Transverse colon (tissue), 3 donors: ENCODE measurements around the gene HHLA2.

Source experiments
- CTCF ChIP-seq, 5 experiments: fragments of 200-600 bp in 3 of 5; fragments of 450-650 bp in 2 of 5; sonication (generic) in 3 of 5; IDR thresholded peaks; 1 replicate in 2 of 5; 2 replicates in 3 of 5; pipeline ENCODE4 v1.5.1; 2016 to 2017; ENCODE audit warnings: antibody characterized with exemption in 5 of 5, inconsistent platforms in 3 of 5, mild to moderate bottlenecking in 2 of 5, moderate library complexity in 1 of 5
- EP300 ChIP-seq: sonication (generic); formaldehyde crosslinking; IDR thresholded peaks from one replicate; pipeline ENCODE4 v1.6.1; 2017; ENCODE audit warnings: antibody characterized with exemption, low read depth
- POLR2A ChIP-seq: fragments of 450-650 bp; IDR thresholded peaks from one replicate; pipeline ENCODE4 v1.6.1; 2016; ENCODE audit warnings: antibody characterized with exemption, mild to moderate bottlenecking, moderate library complexity

DNA sequence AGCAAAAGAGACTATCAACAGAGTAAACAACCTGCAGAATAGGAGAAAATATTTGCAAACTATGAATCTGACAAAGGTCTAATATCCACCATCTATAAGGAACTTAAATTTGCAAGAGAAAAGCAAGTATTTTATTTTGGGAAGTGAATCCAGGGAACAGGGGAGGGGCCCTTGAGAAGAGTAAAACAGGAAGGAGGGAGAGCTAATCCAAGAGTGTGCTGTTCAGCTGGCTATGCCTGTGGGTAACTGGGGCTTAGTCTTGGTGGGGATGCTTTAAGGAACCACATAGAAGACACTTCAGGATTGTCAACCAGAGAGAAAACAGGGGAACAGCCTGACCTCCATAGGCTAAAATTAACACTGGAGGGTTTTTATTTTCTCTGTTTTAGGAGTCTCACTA, 3.9 kb upstream of the HHLA2 start:
- TF ChIP-seq CTCF (IDR thresholded peaks at IDR 0.05) (no peak), POLR2A (no peak), EP300 (no peak)
